Measurements from ENCODE around the gene AP2A1. TPM values are rescaled to one million over a fixed set of nuclear protein-coding genes. Genes with fewer than 3 reads are reported as not detected.

Gene AP2A1
- total RNA-seq, result 112 and 115 TPM in 2 replicates

GRCh38 chr19:49766930-49767299 lies at the start of gene AP2A1:
AP2A1 (plus strand) TSS chr19:49767001; CDS start chr19:49767134, 133 bp downstream.

GRCh38 chr19:49763230-49763629 lies 3.6 kb upstream of the AP2A1 start, which contains the start of gene TSKS:
TSKS (minus strand) TSS chr19:49763306; CDS start chr19:49763247, 59 bp downstream.

GRCh38 chr19:49812997-49813861 lies 46.4 kb downstream of the AP2A1 start, which contains the start of gene FUZ:
FUZ (minus strand) TSS chr19:49813292; CDS start chr19:49813106, 186 bp downstream.

GRCh38 chr19:49817964-49818648 lies 51.3 kb downstream of the AP2A1 start, which contains the start of gene MED25:
MED25 (plus strand) TSS chr19:49818289; CDS start chr19:49818342, 53 bp downstream.

GRCh38 chr19:49850487-49851342 lies 83.9 kb downstream of the AP2A1 start, which contains the start of gene PTOV1:
PTOV1 (plus strand) TSS chr19:49851159.

Small RNA genes lying within 50 kb of the gene (small RNA-seq; reads per million reads assigned to genes)
- not detected for gene MIR4749
- not detected for gene MIR6799
- gene RNU6-841P, result 0.22 reads per million

Other genes with a start within 250 kb of the AP2A1 start
- 155 and 167 TPM in 2 replicates for gene RCN3, start 239.0 kb upstream of the AP2A1 start, total RNA-seq
- gene NOSIP, start 186.4 kb upstream of the AP2A1 start, total RNA-seq, result 46.8 and 50.1 TPM in 2 replicates
- gene PRRG2, start 185.7 kb upstream of the AP2A1 start, total RNA-seq, result 2.2 TPM in 1 of 2 replicates, not detected in the other
- 3.9 and 4.4 TPM in 2 replicates for gene PRR12, start 175.8 kb upstream of the AP2A1 start, total RNA-seq
- 36.7 and 55.3 TPM in 2 replicates for gene RRAS, start 126.9 kb upstream of the AP2A1 start, total RNA-seq
- 21.7 and 23.8 TPM in 2 replicates for gene SCAF1, start 124.8 kb upstream of the AP2A1 start, total RNA-seq
- gene IRF3, start 101.1 kb upstream of the AP2A1 start, total RNA-seq, result 32.3 and 32.8 TPM in 2 replicates
- 2.9 and 8.1 TPM in 2 replicates for gene BCL2L12, start 101.1 kb upstream of the AP2A1 start, total RNA-seq
- 186 and 192 TPM in 2 replicates for gene PRMT1, start 89.7 kb upstream of the AP2A1 start, total RNA-seq
- gene ADM5, start 77.4 kb upstream of the AP2A1 start, total RNA-seq, result 0.36 and 1.1 TPM in 2 replicates
- gene CPT1C, start 75.9 kb upstream of the AP2A1 start, total RNA-seq, result 18.2 and 20.4 TPM in 2 replicates
- not detected in 2 replicates for gene TSKS, start 3.7 kb upstream of the AP2A1 start, total RNA-seq
- 21.3 and 22.1 TPM in 2 replicates for gene FUZ, start 46.3 kb downstream of the AP2A1 start, total RNA-seq
- gene MED25, start 51.3 kb downstream of the AP2A1 start, total RNA-seq, result 24.2 and 25.6 TPM in 2 replicates
- gene PTOV1, start 84.2 kb downstream of the AP2A1 start, total RNA-seq, result 51.1 and 56.5 TPM in 2 replicates
- gene PNKP, start 100.6 kb downstream of the AP2A1 start, total RNA-seq, result 50.0 and 52.1 TPM in 2 replicates
- gene AKT1S1, start 110.4 kb downstream of the AP2A1 start, total RNA-seq, result 18.2 and 19.7 TPM in 2 replicates
- 30.2 and 33.3 TPM in 2 replicates for gene TBC1D17, start 110.7 kb downstream of the AP2A1 start, total RNA-seq
- 0.24 and 1.1 TPM in 2 replicates for gene IL4I1, start 129.9 kb downstream of the AP2A1 start, total RNA-seq
- 8.1 and 9.2 TPM in 2 replicates for gene ATF5, start 162.2 kb downstream of the AP2A1 start, total RNA-seq
- gene NUP62, start 162.5 kb downstream of the AP2A1 start, total RNA-seq, result 41.3 and 42.2 TPM in 2 replicates
- not detected in 2 replicates for gene SIGLEC11, start 194.2 kb downstream of the AP2A1 start, total RNA-seq

Measured in hair follicle dermal papilla cell (primary cell).